IMR-90 (cell line): ENCODE data around the gene RHOU.

Experiments used
- CEBPB ChIP-seq: IDR thresholded peaks from 2 replicates; pipeline ENCODE4 v1.6.1; 2012; ENCODE audit warnings: low read depth, low read length, improper control_type of control experiment
- FOS ChIP-seq: fragments of 150-350 bp; IDR thresholded peaks from 2 replicates; pipeline ENCODE4 v1.6.1; 2016; ENCODE audit warnings: low read depth, low read length
- MAFK ChIP-seq: IDR thresholded peaks from 2 replicates; pipeline ENCODE4 v1.6.1; 2012; ENCODE audit warnings: low read depth, low read length, improper control_type of control experiment
- TF ChIP-seq, protein P1 (sequence below): conservative IDR thresholded peaks from 2 replicates; pipeline ENCODE4 v1.5.1; 2012; ENCODE audit warnings: mild to moderate bottlenecking, low read depth, low read length, improper control_type of control experiment
- TF ChIP-seq, protein P2 (sequence below): fragments of 150-350 bp; IDR thresholded peaks from 2 replicates; pipeline ENCODE4 v1.6.1; 2017; ENCODE audit warnings: mild to moderate bottlenecking, antibody characterized with exemption, low read length, low read depth

DNA sequence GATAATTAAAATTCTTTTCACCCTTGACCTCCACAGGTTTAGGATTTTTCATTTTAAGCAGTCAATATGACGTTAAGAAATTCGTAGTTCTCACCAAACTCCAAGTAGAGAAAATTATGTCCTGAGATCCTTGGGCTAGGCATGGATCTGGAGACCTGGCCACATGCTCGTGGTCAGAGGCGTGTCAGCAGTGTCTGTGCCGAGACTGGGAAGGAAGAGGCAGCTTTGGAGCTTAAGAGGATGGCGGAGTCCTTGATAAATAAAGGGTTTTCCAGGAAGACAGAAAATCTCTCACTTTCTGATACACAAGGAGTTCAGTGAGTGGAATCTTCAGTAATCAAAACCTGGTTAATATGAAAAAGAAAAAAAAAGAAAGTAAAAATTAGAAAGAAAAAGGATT lies 17.0 kb downstream of the RHOU start:
- no peak for TF ChIP-seq FOS
- TF ChIP-seq CEBPB, result no peak
- TF ChIP-seq, protein P1, sequence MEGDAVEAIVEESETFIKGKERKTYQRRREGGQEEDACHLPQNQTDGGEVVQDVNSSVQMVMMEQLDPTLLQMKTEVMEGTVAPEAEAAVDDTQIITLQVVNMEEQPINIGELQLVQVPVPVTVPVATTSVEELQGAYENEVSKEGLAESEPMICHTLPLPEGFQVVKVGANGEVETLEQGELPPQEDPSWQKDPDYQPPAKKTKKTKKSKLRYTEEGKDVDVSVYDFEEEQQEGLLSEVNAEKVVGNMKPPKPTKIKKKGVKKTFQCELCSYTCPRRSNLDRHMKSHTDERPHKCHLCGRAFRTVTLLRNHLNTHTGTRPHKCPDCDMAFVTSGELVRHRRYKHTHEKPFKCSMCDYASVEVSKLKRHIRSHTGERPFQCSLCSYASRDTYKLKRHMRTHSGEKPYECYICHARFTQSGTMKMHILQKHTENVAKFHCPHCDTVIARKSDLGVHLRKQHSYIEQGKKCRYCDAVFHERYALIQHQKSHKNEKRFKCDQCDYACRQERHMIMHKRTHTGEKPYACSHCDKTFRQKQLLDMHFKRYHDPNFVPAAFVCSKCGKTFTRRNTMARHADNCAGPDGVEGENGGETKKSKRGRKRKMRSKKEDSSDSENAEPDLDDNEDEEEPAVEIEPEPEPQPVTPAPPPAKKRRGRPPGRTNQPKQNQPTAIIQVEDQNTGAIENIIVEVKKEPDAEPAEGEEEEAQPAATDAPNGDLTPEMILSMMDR, result no peak
- TF ChIP-seq, protein P2, sequence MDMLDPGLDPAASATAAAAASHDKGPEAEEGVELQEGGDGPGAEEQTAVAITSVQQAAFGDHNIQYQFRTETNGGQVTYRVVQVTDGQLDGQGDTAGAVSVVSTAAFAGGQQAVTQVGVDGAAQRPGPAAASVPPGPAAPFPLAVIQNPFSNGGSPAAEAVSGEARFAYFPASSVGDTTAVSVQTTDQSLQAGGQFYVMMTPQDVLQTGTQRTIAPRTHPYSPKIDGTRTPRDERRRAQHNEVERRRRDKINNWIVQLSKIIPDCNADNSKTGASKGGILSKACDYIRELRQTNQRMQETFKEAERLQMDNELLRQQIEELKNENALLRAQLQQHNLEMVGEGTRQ, result no peak
- no peak for TF ChIP-seq MAFK
